Neural progenitor cell (in vitro differentiated cells): ENCODE measurements around the gene SLC17A9.

Source experiments
- CTCF ChIP-seq: fragments of 200-600 bp; sonication (generic); IDR thresholded peaks from 2 replicates; pipeline ENCODE4 v1.5.1; 2017; ENCODE audit warnings: antibody characterized with exemption, mild to moderate bottlenecking
- EZH2 ChIP-seq: fragments of 200-600 bp; sonication (generic); IDR thresholded peaks from 2 replicates; pipeline ENCODE4 v1.6.1; 2017; ENCODE audit warnings: antibody characterized with exemption, mild to moderate bottlenecking, moderate library complexity
- EZH2phosphoT487 ChIP-seq: fragments of 200-600 bp; sonication (generic); IDR thresholded peaks from 2 replicates; pipeline ENCODE4 v1.6.1; 2017; ENCODE audit warnings: antibody characterized with exemption

- TF ChIP-seq CTCF (no peak), EZH2 (no peak), EZH2phosphoT487 (no peak)
These were observed 18.9 kb downstream of the SLC17A9 start for GRCh38 chr20:62971211-62971949.
